GM12878 (cell line): ENCODE results near the gene NPB. TPM values are rescaled to one million over a fixed set of nuclear protein-coding genes. Genes with fewer than 3 reads are reported as not detected.

Experiments
- ATAC-seq: fragments of 200-7000 bp; cut with Tn5 transposase; 3 replicates; pipeline ENCODE4 v1.9.1; 2020; ENCODE audit warnings: mild to moderate bottlenecking, moderate library complexity
- BruUV-seq: library from RNA; stranded (reverse); fragments of 400-500 nt; replicated peaks from 2 replicates; lab custom pipeline; 2021; lab: Mats Ljungman, UMichigan
- CTCF ChIA-PET: fragments of 300-600 bp; sonication (Branson Sonifier 250); formaldehyde crosslinking; extraction: SDS; loops from one replicate; lab custom pipeline; 2021; ENCODE audit warnings: inconsistent platforms; lab: Yijun Ruan, JAX
- POLR2A ChIA-PET: fragments of 350-600 bp; formaldehyde crosslinking; extraction: SDS; loops from one replicate; lab custom pipeline; 2021; ENCODE audit warnings: inconsistent platforms; lab: Charles Lee
- RAD21 ChIA-PET: fragments of 300-600 bp; sonication (Branson Sonifier 250); formaldehyde crosslinking; loops from one replicate; lab custom pipeline; 2023; ENCODE audit warnings: antibody characterized with exemption; ENCODE audit not compliant: unreplicated experiment; lab: Charles Lee
- SMC1A ChIA-PET: fragments of 300-600 bp; sonication (Branson Sonifier 250); formaldehyde crosslinking; loops from one replicate; lab custom pipeline; 2023; ENCODE audit not compliant: unreplicated experiment, uncharacterized antibody; lab: Charles Lee
- DNase-seq: peaks from one replicate; pipeline ENCODE4 v3.0.0-alpha.2; 2011; ENCODE audit warnings: low read depth, low spot score
- FAIRE-seq: peaks from 3 replicates; lab custom pipeline; 2011; peaks lifted over from hg19 to GRCh38; lab: Jason Lieb, UNC
- H2AFZ ChIP-seq: 2 replicates; pipeline ENCODE4 v1.6.0; 2011; ENCODE audit warnings: low read depth, low read length, control low read depth; ENCODE audit not compliant: control insufficient read depth
- H3K27ac ChIP-seq: 2 replicates; pipeline ENCODE4 v1.5.1; 2011; ENCODE audit warnings: control low read depth; ENCODE audit not compliant: control insufficient read depth, insufficient read depth
- H3K27me3 ChIP-seq, 2 experiments: replicated peaks in 1 of 2; 2 replicates each; pipeline versions ENCODE4 v1.6.0 to v1.6.1; 2011; ENCODE audit warnings: low read length in 1 of 2; ENCODE audit not compliant: control insufficient read depth in 2 of 2, insufficient read depth in 2 of 2
- H3K36me3 ChIP-seq, 2 experiments: 2 replicates each; pipeline ENCODE4 v1.5.1; 2011; ENCODE audit warnings: low read length in 1 of 2; ENCODE audit not compliant: control insufficient read depth in 2 of 2, insufficient read depth in 2 of 2
- H3K4me1 ChIP-seq: 2 replicates; pipeline ENCODE4 v1.6.1; 2011; ENCODE audit warnings: mild to moderate bottlenecking, low read length, moderate library complexity, mixed read lengths; ENCODE audit not compliant: control insufficient read depth, insufficient read depth
- H3K4me2 ChIP-seq: 2 replicates; pipeline ENCODE4 v1.6.0; 2011; ENCODE audit warnings: control low read depth; ENCODE audit not compliant: control insufficient read depth, insufficient read depth
- H3K4me3 ChIP-seq: fragments of 200-600 bp; sonication (generic); 2 replicates; pipeline ENCODE4 v1.5.1; 2016
- H3K79me2 ChIP-seq: 2 replicates; pipeline ENCODE4 v1.6.0; 2011; ENCODE audit warnings: low read length; ENCODE audit not compliant: control insufficient read depth, insufficient read depth
- H3K9ac ChIP-seq: 2 replicates; pipeline ENCODE4 v1.8.0; 2011; ENCODE audit warnings: low read length, control low read depth, mixed read lengths; ENCODE audit not compliant: control insufficient read depth, insufficient read depth
- H3K9me3 ChIP-seq: replicated peaks from 3 replicates; pipeline ENCODE4 v1.5.1; 2011; ENCODE audit warnings: mild to moderate bottlenecking, low read length; ENCODE audit not compliant: control insufficient read depth, insufficient read depth
- H4K20me1 ChIP-seq: 2 replicates; pipeline ENCODE4 v1.6.0; 2011; ENCODE audit not compliant: control insufficient read depth, insufficient read depth
- CREB1 ChIP-seq: IDR thresholded peaks from 2 replicates; pipeline ENCODE4 v1.6.1; 2012; ENCODE audit warnings: low read depth, mild to moderate bottlenecking, inconsistent platforms
- POLR2A ChIP-seq: IDR thresholded peaks from 2 replicates; pipeline ENCODE4 v1.6.1; 2011; ENCODE audit warnings: low read depth, mild to moderate bottlenecking, low read length
- SIX5 ChIP-seq: IDR thresholded peaks from 2 replicates; pipeline ENCODE4 v1.6.1; 2011; ENCODE audit warnings: mild to moderate bottlenecking, low read depth, low read length, moderate library complexity; ENCODE audit not compliant: severe bottlenecking
- STAT1 ChIP-seq: fragments of 450-650 bp; conservative IDR thresholded peaks from 2 replicates; pipeline ENCODE4 v1.6.1; 2014; ENCODE audit warnings: antibody characterized with exemption, mild to moderate bottlenecking
- WGBS: methylation state at CpG from one replicate; pipeline ENCODE4 v1.1.6; 2016; ENCODE audit warnings: low lambda C conversion rate; ENCODE audit not compliant: insufficient replicate concordance, insufficient coverage; ENCODE audit errors: missing lambda C conversion rate; 5-methylcytosine and 5-hydroxymethylcytosine counted together
- in situ Hi-C: fragments of 300-500 bp; cut with MboI; formaldehyde crosslinking; loops from 9 replicates; pipeline ENCODE4 v1.14.3; 2018; ENCODE audit warnings: mixed read lengths
- intact Hi-C: fragments of 100-400 bp; cut with micrococcal nuclease; formaldehyde crosslinking; loops from one replicate; pipeline ENCODE4 v1.14.2; 2022; ENCODE audit not compliant: unreplicated experiment
- polyA plus RNA-seq, 11 experiments: library from polyadenylated mRNA; depleted of rRNA in 4 of 11; unstranded in 6 of 11; stranded (reverse) in 5 of 11; fragments of >200 nt; fragmentation: Nextera tagmentation in 4 of 11; fragmentation: Illumina TruSeq in 1 of 11; extraction: Ambion mirVana in 4 of 11; extraction: Trizol in 1 of 11; gene quantifications; 1 replicate in 1 of 11; 2 replicates in 10 of 11; pipeline versions ENCODE4 v1.2.1 to v1.2.3, GENCODE V29; 2011 to 2016; ENCODE audit warnings: inconsistent platforms in 2 of 11, missing spikeins in 2 of 11, low read depth in 1 of 11
- total RNA-seq, 4 experiments: library from RNA; depleted of rRNA in 3 of 4; stranded (reverse); fragments of >200 nt in 3 of 4; fragmentation: Illumina TruSeq in 1 of 4; extraction: Trizol in 1 of 4; gene quantifications; 2 replicates each; pipeline versions ENCODE4 v1.2.1 to v1.2.3, GENCODE V29; 2013 to 2021
- TF ChIP-seq, protein P1 (sequence below): IDR thresholded peaks from 2 replicates; pipeline ENCODE4 v1.6.1; 2012; ENCODE audit warnings: mild to moderate bottlenecking, low read depth, low read length

The NPB gene
- total and polyA plus RNA-seq, 10 of the 15 experiments (the other 5 are each of a cell fraction or from before 2014, with no cell fraction given): 0.03 to 0.40 (median 0.15) TPM; not detected in 2

DNA sequence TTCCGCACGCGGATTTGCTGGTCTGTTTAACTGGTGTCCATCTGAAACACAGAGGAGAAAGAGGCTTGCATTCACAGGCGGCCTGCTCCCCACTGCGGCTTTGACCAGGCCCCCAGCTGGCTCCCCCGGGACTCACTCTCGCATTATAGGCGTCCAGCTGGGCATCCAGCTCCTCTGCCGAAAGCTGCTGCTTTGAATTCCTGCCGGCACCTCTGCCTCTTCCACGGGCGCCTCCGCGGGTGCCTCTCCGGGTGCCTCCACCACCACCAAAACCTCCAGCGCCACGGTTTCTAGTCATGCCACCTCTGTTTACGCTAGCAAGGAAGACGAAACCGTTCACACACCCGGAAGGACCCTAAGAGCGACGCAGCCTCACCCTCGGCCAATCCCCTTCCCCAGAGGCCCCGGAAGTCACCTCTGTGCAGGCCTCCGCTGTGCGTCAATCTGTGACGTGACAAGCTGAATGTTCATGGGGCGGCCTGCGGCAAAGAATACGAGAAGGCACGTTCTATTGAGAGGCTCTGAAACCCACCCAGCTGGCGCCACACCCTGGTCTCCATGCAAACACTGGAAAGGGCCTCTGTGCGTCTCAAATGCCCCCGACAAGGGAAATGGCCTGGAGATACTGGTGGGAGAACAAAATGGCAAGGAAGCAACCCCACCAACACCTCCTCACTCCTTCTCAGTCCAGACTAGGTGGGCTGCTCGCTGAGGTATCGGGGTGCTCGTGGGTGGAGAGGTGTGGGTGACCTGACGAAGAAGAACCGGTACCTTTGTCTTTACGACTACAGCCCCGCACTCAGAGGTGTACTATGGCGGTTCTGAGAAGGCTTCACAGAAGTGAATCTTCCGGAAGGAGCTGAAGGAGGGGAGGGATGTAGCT, 13.7 kb upstream of the NPB start (continued):
- TF ChIP-seq, protein P1, sequence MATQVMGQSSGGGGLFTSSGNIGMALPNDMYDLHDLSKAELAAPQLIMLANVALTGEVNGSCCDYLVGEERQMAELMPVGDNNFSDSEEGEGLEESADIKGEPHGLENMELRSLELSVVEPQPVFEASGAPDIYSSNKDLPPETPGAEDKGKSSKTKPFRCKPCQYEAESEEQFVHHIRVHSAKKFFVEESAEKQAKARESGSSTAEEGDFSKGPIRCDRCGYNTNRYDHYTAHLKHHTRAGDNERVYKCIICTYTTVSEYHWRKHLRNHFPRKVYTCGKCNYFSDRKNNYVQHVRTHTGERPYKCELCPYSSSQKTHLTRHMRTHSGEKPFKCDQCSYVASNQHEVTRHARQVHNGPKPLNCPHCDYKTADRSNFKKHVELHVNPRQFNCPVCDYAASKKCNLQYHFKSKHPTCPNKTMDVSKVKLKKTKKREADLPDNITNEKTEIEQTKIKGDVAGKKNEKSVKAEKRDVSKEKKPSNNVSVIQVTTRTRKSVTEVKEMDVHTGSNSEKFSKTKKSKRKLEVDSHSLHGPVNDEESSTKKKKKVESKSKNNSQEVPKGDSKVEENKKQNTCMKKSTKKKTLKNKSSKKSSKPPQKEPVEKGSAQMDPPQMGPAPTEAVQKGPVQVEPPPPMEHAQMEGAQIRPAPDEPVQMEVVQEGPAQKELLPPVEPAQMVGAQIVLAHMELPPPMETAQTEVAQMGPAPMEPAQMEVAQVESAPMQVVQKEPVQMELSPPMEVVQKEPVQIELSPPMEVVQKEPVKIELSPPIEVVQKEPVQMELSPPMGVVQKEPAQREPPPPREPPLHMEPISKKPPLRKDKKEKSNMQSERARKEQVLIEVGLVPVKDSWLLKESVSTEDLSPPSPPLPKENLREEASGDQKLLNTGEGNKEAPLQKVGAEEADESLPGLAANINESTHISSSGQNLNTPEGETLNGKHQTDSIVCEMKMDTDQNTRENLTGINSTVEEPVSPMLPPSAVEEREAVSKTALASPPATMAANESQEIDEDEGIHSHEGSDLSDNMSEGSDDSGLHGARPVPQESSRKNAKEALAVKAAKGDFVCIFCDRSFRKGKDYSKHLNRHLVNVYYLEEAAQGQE: no peak

DNA sequence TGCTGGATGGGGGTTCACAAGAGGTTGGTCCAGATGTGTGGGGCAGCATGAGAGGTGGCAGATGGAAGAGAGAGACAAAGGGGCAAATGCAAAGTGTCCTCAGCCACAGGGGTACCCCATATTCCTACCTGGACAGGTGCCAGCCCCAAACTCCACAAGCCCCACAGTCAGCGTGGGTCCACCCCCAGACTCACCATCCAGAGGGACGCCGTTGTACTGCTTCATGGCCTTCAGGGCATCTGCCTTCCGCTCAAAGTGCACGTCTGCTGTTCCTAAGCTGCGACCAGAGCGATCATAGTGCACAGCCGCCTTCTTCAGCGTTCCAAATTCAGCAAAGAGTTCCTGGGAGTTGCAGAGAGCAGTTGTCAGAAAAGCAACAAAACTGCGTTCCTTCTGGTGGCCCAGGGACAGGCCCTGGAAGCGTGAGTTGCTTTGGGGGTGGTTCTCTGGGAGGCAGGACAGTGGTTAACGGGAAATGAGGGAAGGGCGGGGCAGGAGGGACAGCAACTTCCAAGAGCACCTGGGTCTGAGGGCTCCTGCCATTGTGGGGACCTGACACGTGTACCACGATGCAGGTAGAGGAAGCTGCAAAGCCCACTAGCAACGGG, 12.9 kb upstream of the NPB start:
- Histone ChIP-seq H3K9ac (no peak overlapping the region), H3K9me3 (no peaks in the 10 kb centered on the region), H4K20me1 (0 out of 2 replicates have a peak, but pooled peaks cover 3% of the 10 kb centered on the region), H3K36me3 (peaks cover 24 to 29% of the 10 kb centered on the region in 2 experiments; a peak in 3 of 4 replicates), H3K79me2 (peaks cover 49% of the 10 kb centered on the region), H3K4me2 (peak overlapping the region; percentile 97), H2AFZ (no peak overlapping the region), H3K27ac (no peak overlapping the region), H3K27me3 (no peaks in the 10 kb centered on the region), H3K4me3 (0 out of 2 replicates have a peak overlapping the region, but pooled peaks have one; percentile 91), H3K4me1 (peaks cover 26% of the 10 kb centered on the region)
- SMC1A ChIA-PET: no interaction called here
- TF ChIP-seq POLR2A (0 out of 2 replicates have a peak, but pooled peaks have one; percentile 17), SIX5 (no peak), STAT1 (no peak), CREB1 (no peak)
- intact Hi-C loops (no loop called here), in situ Hi-C loops (no loop called here)
- CTCF ChIA-PET: no interaction called here
- FAIRE-seq (no peak), DNase-seq (no peak), ATAC-seq (no peak)
- WGBS: 98% methylated on average over 16 of the region's 16 CpGs
- POLR2A ChIA-PET: interaction anchor here (0.9 kb wide), 1 partner anchor 10 kb away, joined by 3 read pairs; no protein-coding TSS in a partner anchor
- no TSS peak for BruUV-seq
- RAD21 ChIA-PET: no interaction called here
